IPS-18c (cell line): ENCODE measurements around the gene CXCR4.

Experiments used
- H3K4me3 ChIP-seq: 2 replicates; pipeline ENCODE4 v1.7.0; 2013; ENCODE audit warnings: low read depth, mild to moderate bottlenecking, low read length, moderate library complexity; ENCODE audit not compliant: insufficient read depth
- H3K9me3 ChIP-seq: one replicate; pipeline ENCODE4 v1.6.1; 2013; ENCODE audit warnings: mild to moderate bottlenecking, low read length, moderate library complexity; ENCODE audit not compliant: control insufficient read depth, insufficient read depth

CXCR4 gene

DNA sequence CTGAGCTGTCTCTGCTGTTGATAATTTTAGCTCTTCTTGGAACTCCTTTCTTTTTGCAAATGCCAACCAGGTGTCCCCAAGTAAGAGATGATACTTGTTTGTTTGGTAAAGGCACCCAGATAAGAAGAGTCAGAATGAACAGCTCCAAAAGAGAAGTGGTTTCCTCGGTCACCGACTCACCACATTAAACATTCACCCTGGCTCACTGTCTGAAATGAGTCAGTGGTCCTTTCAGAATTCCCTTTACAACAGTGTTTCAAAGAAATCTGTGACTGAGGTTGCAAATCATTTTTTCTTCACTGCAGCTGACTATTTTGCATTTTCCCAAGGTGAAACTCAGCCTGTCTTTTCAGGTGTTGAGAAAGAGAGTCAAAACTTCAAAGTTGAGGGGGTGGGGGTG, 16.2 kb upstream of the CXCR4 start:
- H3K9me3 ChIP-seq = peaks cover 2% of the 10 kb centered on the region
- no peak overlapping the region for H3K4me3 ChIP-seq

DNA sequence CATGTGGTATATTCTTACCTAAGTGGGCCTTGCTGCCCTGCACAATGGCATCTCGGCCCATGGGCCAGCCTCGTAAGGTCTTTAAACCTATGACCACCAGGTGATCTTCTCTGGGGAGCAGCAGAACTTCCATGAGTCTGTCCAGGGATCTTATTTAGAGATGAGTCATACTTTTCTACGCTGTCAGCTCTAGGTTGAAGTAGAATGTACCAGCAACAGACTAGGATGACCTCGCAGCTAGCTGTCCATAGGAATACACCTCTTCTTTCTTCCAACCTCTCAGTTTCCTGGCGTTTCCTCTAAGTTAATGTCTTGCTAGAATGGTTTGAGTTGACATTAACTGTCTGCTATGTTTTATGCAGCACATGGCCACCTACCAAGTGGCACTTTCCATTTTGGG, 15.6 kb upstream of the CXCR4 start:
- Histone ChIP-seq H3K9me3 (peaks cover 2% of the 10 kb centered on the region), H3K4me3 (no peak overlapping the region)

DNA sequence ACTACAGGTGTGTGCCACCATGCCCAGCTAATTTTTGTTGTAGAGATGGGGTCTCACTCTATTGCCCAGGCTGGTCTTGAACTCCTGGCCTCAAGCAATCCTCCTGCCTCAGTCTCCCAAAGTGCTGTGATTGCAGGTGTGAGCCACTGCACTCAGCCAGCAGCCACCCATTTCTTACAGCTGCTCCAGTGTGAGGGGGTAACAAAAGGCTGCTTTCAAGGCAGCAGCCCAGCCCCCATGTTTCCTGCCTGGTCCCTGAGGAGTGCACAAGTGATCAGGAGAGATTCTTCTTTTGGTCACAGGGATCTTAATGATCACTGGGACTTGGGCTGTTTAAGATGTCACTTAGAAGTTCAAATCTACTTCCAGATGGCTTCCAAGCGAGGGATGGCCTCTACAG, 15.2 kb upstream of the CXCR4 start:
- H3K4me3 ChIP-seq = no peak overlapping the region
- peaks cover 2% of the 10 kb centered on the region for H3K9me3 ChIP-seq

DNA sequence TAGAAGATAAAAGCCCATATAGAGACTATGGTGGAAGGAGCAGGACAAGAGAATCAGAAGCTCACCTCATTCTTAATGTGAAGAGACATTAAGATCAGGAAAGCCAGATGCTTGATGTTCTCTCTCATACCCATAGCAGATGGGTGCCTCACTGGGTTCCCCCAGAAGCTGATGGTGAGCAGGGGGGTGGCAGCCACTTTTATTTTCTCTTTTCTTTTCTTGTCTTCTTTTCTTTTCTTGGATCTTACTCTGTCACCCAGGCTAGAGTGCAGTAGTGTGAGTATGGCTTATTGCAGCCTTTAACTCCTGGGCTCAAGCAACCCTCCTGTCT, 14.8 kb upstream of the CXCR4 start:
- peaks cover 2% of the 10 kb centered on the region for H3K9me3 ChIP-seq
- no peak overlapping the region for H3K4me3 ChIP-seq

DNA sequence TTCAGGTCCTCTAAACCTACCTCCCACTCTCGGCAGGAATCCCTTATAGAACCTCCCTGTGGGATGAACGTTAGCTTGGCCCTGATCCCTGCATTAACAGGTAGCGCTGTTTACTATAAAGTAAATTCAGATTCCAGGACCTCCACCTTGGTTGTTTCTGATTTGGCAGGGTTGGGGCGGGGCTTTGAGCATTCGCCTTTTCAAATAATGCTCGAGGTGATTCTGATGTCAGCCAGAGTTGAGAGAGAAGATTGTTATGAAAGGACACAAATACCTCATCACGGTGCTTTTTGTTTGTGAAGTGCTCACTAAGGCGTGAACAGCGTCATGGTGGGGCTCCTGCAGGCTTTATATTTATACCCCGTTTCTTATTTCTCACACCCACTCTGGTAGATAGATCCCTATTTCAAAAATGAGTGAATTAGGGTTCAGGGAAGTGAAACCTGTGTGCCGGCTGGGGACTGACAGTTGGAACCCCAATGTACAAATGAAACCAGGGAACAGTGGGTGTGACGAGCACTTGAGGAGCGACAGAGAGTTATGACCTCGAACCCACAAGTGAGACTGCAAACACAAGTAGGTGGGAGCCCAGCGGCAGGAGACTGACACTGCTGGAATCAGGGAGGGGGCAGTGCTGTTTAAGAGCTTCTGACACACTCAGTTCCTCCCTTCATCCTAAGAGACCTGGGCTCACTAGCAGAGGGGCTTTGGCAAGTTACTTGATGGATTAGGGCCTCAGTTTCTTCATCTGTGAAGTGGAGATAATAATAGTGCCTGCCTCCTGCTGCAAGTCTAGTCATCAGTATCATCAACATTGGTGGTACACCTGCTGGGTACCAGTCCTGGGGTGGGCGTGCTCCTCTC, 14.2 kb upstream of the CXCR4 start:
- Histone ChIP-seq H3K9me3 (peaks cover 2% of the 10 kb centered on the region), H3K4me3 (no peak overlapping the region)

DNA sequence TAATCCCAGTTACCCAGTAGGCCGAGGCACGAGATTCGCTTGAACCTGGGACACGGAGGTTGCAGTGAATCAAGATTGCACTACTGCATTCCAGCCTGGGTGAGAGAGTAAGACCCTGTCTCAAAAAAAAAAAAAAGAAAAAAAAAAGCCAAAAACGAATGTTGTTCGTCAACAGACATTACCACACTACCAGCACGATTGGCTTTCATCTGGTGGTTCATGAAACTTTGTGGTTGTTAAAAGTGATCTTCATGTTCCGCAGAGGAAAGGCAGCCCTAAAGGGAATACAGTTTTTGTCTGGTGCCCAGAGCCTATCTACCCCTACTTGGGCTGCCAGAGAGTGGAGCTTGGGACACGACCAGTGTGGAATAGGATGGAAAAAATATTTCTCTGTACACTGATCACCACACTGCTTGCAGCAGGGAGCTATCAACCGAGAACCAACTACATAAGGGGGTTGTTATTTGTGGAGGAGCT, 13.6 kb upstream of the CXCR4 start:
- H3K9me3 ChIP-seq = peaks cover 2% of the 10 kb centered on the region
- no peak overlapping the region for H3K4me3 ChIP-seq

DNA sequence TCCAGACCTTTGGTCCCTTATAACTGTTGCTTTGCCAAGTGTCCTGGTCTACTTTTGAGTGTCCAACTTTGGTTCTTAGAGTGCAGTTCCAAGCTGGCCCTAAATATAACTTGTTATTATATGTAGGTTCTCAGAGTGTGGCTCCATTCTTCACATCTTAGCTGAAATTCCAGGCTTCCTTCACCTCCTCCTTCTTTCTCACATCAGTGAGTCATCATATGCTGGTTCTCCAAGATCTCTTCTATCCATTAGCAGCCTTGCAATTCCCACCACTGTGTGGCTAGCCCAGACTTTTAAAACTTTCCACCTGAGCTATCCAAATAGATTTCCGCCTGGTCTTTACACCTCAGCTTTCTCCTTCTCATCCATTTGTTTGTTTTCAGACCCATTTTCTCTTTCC, 12.6 kb upstream of the CXCR4 start:
- no peak overlapping the region for H3K4me3 ChIP-seq
- H3K9me3 ChIP-seq = peaks cover 2% of the 10 kb centered on the region

DNA sequence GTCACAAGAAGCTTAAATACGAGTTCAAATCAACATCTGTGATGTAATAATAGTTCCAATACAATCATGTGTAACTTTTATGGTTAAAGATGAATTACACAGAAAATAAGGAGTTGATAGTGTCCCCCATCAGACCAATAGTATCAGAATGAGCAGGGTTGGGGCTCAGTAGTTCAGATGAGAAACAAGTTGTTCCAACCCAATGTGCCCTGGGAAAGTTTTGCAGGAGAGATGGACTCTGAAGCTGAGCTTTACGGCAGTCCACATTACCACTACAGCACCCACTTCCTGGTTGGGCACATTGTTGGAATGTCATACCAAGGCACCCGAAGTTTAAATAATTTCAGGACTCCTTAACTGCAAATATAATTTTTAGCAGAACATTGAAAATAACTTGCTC, 12.1 kb upstream of the CXCR4 start:
- H3K4me3 ChIP-seq = no peak overlapping the region
- H3K9me3 ChIP-seq = peaks cover 2% of the 10 kb centered on the region

DNA sequence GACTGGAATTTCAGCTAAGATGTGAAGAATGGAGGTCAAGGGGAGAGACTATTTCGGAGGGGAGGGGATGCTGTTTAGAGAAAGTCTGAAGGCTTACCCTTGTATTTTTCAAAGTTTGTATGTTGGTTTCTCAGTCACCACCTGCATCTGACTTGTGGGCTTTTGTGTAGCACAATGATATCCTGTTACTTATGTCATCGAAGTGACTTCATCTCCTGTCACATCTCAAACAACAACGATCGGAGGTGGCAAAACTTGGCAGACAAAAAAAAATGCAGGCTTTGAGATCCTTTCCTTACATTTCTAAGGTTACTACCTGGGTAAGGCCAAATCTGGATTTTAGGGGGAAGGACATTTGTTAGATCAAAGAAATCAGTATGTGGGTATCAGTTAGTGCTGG, 11.7 kb upstream of the CXCR4 start:
- H3K9me3 ChIP-seq = peaks cover 2% of the 10 kb centered on the region
- no peak overlapping the region for H3K4me3 ChIP-seq

DNA sequence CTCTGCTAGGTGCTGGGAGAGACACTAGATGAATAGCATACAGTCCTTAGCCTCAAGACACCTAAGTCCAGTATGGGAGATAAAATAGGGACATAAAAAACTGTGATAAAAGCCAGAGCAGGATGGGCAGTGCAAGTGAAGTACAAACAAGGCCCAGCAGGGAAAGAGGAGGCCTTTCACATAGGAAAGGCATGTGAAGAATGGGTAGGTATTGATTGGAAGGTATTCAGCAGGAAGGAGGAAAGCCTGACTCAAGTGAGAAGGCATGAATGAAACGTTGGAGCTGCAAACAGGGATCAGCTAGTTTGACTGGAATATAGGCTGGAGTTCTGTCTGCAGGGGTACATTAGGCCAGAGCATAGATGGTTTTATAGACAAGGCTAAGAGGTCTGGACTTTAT, 11.0 kb upstream of the CXCR4 start:
- Histone ChIP-seq H3K4me3 (no peak overlapping the region), H3K9me3 (peaks cover 2% of the 10 kb centered on the region)

DNA sequence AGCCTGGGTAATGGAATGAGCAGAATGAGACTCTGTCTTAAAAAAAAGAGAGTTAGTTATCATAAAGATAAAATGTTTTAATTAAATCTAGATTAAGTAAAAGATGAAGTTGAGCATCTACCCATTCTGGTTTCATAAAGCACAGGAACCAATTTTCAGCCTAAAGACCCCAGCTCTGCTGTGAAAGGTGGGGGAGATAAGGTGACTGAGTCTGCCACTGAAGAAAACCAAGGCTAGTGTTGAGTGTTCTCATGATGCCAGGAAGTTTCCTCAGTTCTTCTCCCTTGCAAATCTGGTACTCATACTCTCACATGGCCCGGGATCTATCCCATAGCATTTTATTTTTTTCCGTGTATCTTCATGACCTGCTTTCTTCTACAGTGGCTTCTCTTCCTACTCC, 10.4 kb upstream of the CXCR4 start:
- Histone ChIP-seq H3K9me3 (no peaks in the 10 kb centered on the region), H3K4me3 (no peak overlapping the region)

DNA sequence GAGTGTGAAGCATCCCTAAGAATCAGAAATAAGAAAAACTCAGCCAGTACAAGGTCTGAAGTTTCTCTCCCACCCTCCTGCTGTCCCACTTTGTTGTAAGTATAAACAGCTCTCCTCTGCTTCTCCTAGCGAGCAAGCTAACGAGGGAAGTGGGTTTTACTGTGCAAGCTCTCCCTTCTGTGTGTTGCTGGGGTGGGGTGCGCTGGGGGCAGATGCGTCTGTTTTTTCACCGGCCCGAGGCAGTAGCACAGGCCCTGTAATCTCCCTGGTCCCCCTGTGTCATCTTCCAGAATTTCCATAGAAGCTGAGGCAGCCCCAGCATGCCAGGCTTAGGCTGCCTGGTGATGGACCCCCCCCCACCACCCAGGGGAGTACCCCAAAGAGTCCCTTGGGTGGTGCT, 9.4 kb upstream of the CXCR4 start:
- H3K4me3 ChIP-seq = no peak overlapping the region

DNA sequence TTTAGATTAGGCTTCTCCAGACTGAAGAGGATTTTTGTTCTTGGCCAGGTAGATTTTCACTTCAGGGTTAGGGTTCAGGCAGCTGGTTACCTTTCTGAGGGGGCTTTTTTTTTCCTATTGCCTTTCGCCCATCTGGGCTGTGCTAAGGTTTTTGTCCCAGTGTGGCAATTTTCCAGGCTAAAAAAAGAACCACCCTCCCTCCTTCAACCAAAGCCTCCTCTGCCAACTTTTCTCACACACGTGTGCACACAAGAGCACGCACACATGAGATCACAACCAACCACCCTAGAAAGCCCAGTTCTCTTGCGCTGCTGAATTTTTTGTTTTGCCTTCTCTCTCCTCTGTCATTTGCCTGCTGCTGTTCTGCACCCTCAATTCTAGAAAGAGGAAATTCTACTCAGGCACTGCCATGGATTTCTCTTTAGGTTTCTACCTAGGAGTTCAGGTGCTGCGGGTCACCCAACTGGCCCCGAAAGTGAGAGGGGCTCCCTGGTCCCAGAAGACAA, 8.5 kb upstream of the CXCR4 start:
- Histone ChIP-seq H3K4me3 (no peak overlapping the region), H3K9me3 (no peaks in the 10 kb centered on the region)

More for the DNA sequence above, 9.4 kb upstream of the CXCR4 start:
- H3K9me3 ChIP-seq = no peaks in the 10 kb centered on the region

DNA sequence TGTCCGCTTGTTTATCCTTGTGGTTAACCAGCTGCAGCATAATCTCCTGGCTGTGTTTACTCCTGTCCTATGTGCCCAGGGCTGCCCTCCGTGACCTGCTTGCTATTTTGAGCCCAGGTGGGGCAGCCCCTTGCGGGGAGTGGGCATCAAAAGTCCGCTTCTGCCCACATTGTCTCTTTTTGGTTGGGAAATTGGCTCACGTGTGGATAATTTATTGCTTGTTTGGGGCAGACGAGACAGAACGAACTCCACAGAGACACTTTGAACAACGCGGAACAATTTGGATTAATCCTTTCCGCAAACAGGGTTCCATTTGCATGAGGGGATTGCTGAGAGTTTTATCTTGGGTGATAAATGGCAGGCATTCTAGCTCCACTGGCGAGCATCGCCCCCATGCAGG, 8.1 kb upstream of the CXCR4 start:
- H3K4me3 ChIP-seq = no peak overlapping the region

DNA sequence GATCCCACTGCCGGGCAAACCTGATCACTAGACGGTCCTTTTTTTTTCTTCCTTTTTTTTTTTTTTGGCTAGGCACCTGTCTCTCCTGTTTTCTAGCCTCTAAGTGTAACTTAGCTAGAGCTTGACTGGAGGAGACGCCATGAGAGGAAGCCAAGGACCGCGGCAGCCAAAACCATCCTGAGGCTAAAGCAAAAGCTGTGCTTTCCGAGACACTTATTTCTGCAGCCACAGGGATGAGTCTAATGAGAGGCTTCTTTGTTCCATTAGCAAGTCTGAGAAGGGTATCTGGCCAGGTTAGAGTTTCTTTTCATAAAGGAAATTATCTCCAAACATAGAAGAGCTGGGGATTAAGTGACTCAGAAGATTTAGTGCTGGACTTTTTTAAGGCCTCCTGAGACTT, 7.3 kb upstream of the CXCR4 start:
- Histone ChIP-seq H3K9me3 (no peaks in the 10 kb centered on the region), H3K4me3 (no peak overlapping the region)

More for the DNA sequence above, 8.1 kb upstream of the CXCR4 start:
- H3K9me3 ChIP-seq = no peaks in the 10 kb centered on the region

DNA sequence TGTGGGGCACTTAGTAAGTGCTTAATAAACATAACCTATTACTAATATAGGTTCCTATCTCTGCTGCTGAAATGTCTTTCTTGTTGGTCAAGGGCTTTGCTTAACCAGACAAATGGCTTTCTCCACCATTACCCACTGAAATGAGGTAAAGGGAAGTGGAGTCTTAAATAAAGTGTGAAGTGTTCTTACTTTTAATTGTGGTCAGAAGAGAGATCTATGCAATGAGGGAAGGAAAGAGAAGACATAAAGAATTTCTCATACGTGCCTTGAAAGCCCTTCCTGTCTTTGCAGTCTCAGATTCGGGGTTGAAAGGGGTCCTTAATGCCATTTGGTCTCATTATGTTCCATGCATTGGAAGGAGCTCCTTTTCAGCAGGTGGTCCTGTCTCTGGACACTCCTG, 6.9 kb upstream of the CXCR4 start:
- H3K9me3 ChIP-seq = no peaks in the 10 kb centered on the region
- H3K4me3 ChIP-seq = no peak overlapping the region

DNA sequence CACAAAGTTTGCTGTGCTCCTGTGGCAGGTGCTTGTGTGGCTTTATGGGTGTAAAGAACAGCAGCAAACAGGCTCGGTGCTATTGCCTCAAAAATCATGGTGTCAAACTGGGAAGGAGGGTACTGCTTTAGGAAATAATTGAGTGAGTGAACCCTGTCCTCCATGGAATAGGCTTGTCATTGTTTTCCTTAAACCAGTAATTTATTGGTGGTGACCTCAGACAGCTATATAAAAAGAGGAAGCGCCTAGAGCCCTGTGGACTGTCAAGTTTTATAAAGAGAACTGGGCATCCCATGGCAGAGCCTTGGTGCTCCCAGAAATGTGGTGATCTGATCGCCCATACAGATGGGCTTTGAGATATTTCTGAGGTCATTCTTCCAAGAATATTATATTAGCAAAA, 4.7 kb upstream of the CXCR4 start:
- no peaks in the 10 kb centered on the region for H3K9me3 ChIP-seq
- H3K4me3 ChIP-seq = no peak overlapping the region

DNA sequence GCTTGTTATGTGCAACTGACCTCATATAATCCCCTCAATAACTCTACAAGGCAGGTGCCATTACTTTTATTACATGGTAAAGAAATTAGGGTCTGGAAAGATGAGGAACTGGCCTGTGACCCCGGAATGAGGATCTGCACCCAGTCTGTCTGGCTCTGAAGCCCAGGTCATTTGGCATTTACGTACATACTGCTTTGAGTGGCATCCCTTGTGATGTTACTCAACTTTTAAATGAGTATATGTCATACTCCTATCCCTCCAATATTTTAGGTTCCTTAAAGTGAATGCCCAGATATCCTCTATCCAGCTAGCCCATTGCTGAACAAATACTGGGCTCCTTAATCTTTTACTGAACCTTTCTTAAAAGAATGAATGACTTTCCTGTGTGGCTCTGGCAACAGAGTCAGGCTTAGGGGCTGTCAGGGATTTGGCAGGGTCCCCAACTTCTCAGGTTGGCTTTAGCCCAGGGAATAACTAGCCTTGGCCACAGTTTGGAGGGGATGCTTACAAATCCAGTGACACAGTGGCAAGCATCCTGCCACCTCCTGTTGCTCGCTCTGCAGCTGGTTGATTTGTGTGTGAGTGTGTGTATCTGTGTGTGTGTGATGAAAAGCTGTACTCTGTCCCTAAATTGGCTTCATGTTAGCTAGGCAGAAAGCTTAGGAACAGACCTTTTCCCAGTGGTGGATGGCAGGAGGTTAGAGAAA, 3.4 kb upstream of the CXCR4 start:
- no peaks in the 10 kb centered on the region for H3K9me3 ChIP-seq

More for the DNA sequence above, 3.4 kb upstream of the CXCR4 start:
- H3K4me3 ChIP-seq = no peak overlapping the region
